PC-3 (cell line): ENCODE data around the gene LMO1. TPM values are rescaled to one million over a fixed set of nuclear protein-coding genes. Genes with fewer than 3 reads are reported as not detected.

Experiments
- ATAC-seq: fragments of 200-7000 bp; cut with Tn5 transposase; 2 replicates; pipeline ENCODE4 v1.9.1; 2020; ENCODE audit warnings: mild to moderate bottlenecking, moderate library complexity
- BruUV-seq: library from RNA; stranded (reverse); fragments of 400-500 nt; replicated peaks from 2 replicates; lab custom pipeline; 2021; lab: Mats Ljungman, UMichigan
- CTCF ChIA-PET: fragments of 300-600 bp; sonication (Branson Sonifier 250); formaldehyde crosslinking; loops from one replicate; lab custom pipeline; 2022; ENCODE audit warnings: antibody characterized with exemption; lab: Charles Lee
- POLR2A ChIA-PET: fragments of 300-600 bp; sonication (Branson Sonifier 250); formaldehyde crosslinking; loops from one replicate; lab custom pipeline; 2022; ENCODE audit warnings: antibody characterized with exemption; ENCODE audit not compliant: unreplicated experiment; lab: Charles Lee
- DNase-seq: peaks from one replicate; pipeline ENCODE4 v3.0.0-alpha.2; 2015
- H2AFZ ChIP-seq: fragments of 300-600 bp; sonication (generic); 2 replicates; pipeline ENCODE4 v1.6.0; 2016; ENCODE audit warnings: antibody characterized with exemption, low read length
- H3F3A ChIP-seq: fragments of 300-600 bp; sonication (generic); one replicate; pipeline ENCODE4 v1.6.0; 2017; ENCODE audit warnings: antibody characterized with exemption, low read length, control low read depth, mild to moderate bottlenecking; ENCODE audit not compliant: unreplicated experiment
- H3K27ac ChIP-seq: fragments of 300-600 bp; sonication (generic); 2 replicates; pipeline ENCODE4 v1.5.1; 2016; ENCODE audit warnings: mild to moderate bottlenecking, low read length
- H3K27me3 ChIP-seq: fragments of 300-600 bp; sonication (generic); 2 replicates; pipeline ENCODE4 v1.6.1; 2016; ENCODE audit warnings: low read length, mixed read lengths
- H3K36me3 ChIP-seq: fragments of 300-600 bp; sonication (generic); 2 replicates; pipeline ENCODE4 v1.6.1; 2016; ENCODE audit warnings: low read depth, mixed run types, low read length, mixed read lengths
- H3K4me1 ChIP-seq: fragments of 300-600 bp; sonication (generic); 2 replicates; pipeline ENCODE4 v1.5.1; 2016; ENCODE audit warnings: low read length; ENCODE audit not compliant: insufficient read depth
- H3K4me2 ChIP-seq: fragments of 300-600 bp; sonication (generic); 2 replicates; pipeline ENCODE4 v1.6.0; 2016; ENCODE audit warnings: low read length
- H3K4me3 ChIP-seq: fragments of 300-600 bp; sonication (generic); 2 replicates; pipeline ENCODE4 v1.5.1; 2016; ENCODE audit warnings: mild to moderate bottlenecking, low read length, mixed read lengths
- H3K79me2 ChIP-seq: fragments of 300-600 bp; sonication (generic); 2 replicates; pipeline ENCODE4 v1.6.1; 2017; ENCODE audit warnings: low read length, mixed read lengths
- H3K9ac ChIP-seq: fragments of 300-600 bp; sonication (generic); 2 replicates; pipeline ENCODE4 v1.6.0; 2016; ENCODE audit warnings: mild to moderate bottlenecking, low read length
- H3K9me2 ChIP-seq: fragments of 300-600 bp; sonication (generic); replicated peaks from 2 replicates; pipeline ENCODE4 v1.6.1; 2016; ENCODE audit warnings: mixed run types, low read length, mixed read lengths
- H3K9me3 ChIP-seq: fragments of 300-600 bp; sonication (generic); 2 replicates; pipeline ENCODE4 v1.6.1; 2016; ENCODE audit warnings: low read length, mixed read lengths
- H4K20me1 ChIP-seq: fragments of 300-600 bp; sonication (generic); 2 replicates; pipeline ENCODE4 v1.6.1; 2016; ENCODE audit warnings: low read length, mixed read lengths
- EZH2 ChIP-seq: fragments of 300-600 bp; sonication (generic); IDR thresholded peaks from one replicate; pipeline ENCODE4 v1.6.1; 2017; ENCODE audit warnings: antibody characterized with exemption, mild to moderate bottlenecking, low read length; ENCODE audit not compliant: unreplicated experiment
- EZH2phosphoT487 ChIP-seq: fragments of 300-600 bp; sonication (generic); IDR thresholded peaks from 2 replicates; pipeline ENCODE4 v1.6.1; 2018; ENCODE audit warnings: mild to moderate bottlenecking, antibody characterized with exemption, low read length, borderline replicate concordance
- intact Hi-C: fragments of 100-400 bp; cut with micrococcal nuclease; formaldehyde crosslinking; loops from 2 replicates; pipeline ENCODE4 v1.9.0; 2023
- total RNA-seq: library from RNA; depleted of rRNA; stranded (reverse); fragments of >200 nt; gene quantifications from 2 replicates; pipeline ENCODE4 v1.2.3, GENCODE V29; 2014
- TF ChIP-seq, protein P1 (sequence below): fragments of 300-600 bp; sonication (generic); conservative IDR thresholded peaks from 2 replicates; pipeline ENCODE4 v1.5.1; 2017; ENCODE audit warnings: antibody characterized with exemption, low read depth, mild to moderate bottlenecking, low read length

The LMO1 gene
- total RNA-seq, 1 experiment from 2014 or later, result 0.15 TPM

- TF ChIP-seq EZH2, result no peak
- TF ChIP-seq EZH2phosphoT487, result no peak
- TF ChIP-seq, protein P1, sequence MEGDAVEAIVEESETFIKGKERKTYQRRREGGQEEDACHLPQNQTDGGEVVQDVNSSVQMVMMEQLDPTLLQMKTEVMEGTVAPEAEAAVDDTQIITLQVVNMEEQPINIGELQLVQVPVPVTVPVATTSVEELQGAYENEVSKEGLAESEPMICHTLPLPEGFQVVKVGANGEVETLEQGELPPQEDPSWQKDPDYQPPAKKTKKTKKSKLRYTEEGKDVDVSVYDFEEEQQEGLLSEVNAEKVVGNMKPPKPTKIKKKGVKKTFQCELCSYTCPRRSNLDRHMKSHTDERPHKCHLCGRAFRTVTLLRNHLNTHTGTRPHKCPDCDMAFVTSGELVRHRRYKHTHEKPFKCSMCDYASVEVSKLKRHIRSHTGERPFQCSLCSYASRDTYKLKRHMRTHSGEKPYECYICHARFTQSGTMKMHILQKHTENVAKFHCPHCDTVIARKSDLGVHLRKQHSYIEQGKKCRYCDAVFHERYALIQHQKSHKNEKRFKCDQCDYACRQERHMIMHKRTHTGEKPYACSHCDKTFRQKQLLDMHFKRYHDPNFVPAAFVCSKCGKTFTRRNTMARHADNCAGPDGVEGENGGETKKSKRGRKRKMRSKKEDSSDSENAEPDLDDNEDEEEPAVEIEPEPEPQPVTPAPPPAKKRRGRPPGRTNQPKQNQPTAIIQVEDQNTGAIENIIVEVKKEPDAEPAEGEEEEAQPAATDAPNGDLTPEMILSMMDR, result no peak
- DNase-seq (peak; percentile 66), ATAC-seq (no peak)
- Histone ChIP-seq H2AFZ (no peak overlapping the region), H3K9ac (no peak overlapping the region), H3K4me3 (no peak overlapping the region), H3K4me2 (no peak overlapping the region), H3K27me3 (no peaks in the 10 kb centered on the region), H3K36me3 (no peaks in the 10 kb centered on the region), H3K79me2 (no peaks in the 10 kb centered on the region), H3K4me1 (peaks cover 36% of the 10 kb centered on the region), H3K27ac (no peak overlapping the region), H3K9me2 (no peaks in the 10 kb centered on the region), H3F3A (no peaks in the 10 kb centered on the region), H4K20me1 (no peaks in the 10 kb centered on the region), H3K9me3 (no peaks in the 10 kb centered on the region)
- no TSS peak for BruUV-seq
- POLR2A ChIA-PET, result no interaction called here
- intact Hi-C loops, result no loop called here
- CTCF ChIA-PET, result interaction anchor here (0.5 kb wide), 1 partner anchor 332 kb away, joined by 5 read pairs; no protein-coding TSS in a partner anchor
These were observed 34.1 kb downstream of the LMO1 start for GRCh38 chr11:8229299-8230177.

DNA sequence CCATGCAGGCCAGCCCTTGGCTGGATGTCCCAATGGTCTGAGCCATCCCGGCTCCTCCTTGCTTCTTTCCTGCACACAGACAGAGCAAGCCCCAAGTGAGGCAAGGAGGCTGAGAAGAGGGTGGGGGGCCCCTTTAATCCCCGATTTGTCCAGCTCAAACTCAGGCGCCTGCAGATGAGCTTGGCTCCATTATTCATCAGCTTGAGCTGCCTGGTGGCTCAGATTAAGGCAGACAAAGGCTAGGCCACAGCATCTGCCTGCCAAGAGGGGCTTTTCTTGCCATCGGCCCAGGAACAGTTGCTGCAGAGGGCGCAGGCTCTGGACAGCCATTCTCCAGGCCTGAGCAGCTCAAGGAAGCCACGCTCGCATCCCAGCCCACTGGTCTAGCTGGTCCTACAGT lies 35.4 kb downstream of the LMO1 start:
- no peaks in the 10 kb centered on the region for H4K20me1 ChIP-seq
- TF ChIP-seq, protein P1, result no peak
- TF ChIP-seq EZH2phosphoT487 (no peak), EZH2 (no peak)
- no peak overlapping the region for H2AFZ ChIP-seq
- CTCF ChIA-PET, result interaction anchor here (0.6 to 1.1 kb wide), 3 partner anchors 30 to 338 kb away, joined by 4 read pairs; no protein-coding TSS in a partner anchor
- no peak overlapping the region for H3K27ac ChIP-seq
- ATAC-seq (no peak), DNase-seq (no peak)
- H3K79me2 ChIP-seq, result no peaks in the 10 kb centered on the region
- POLR2A ChIA-PET, result interaction anchor here (0.6 kb wide), 1 partner anchor 14 kb away, joined by 4 read pairs; no protein-coding TSS in a partner anchor
- no peaks in the 10 kb centered on the region for H3K36me3 ChIP-seq
- H3K9me3 ChIP-seq, result no peaks in the 10 kb centered on the region
- intact Hi-C loops, result no loop called here
- no peak overlapping the region for H3K9ac ChIP-seq
- H3K9me2 ChIP-seq, result no peaks in the 10 kb centered on the region
- no peak overlapping the region for H3K4me3 ChIP-seq
- no peaks in the 10 kb centered on the region for H3K27me3 ChIP-seq
- H3K4me1 ChIP-seq, result peaks cover 32% of the 10 kb centered on the region
- BruUV-seq, result no TSS peak
- H3F3A ChIP-seq, result no peaks in the 10 kb centered on the region
- no peak overlapping the region for H3K4me2 ChIP-seq
